Kidney (tissue), 14 donors: ENCODE measurements around the gene ACP2. TPM values are rescaled to one million over a fixed set of nuclear protein-coding genes. Genes with fewer than 3 reads are reported as not detected.
A peak's percentile ranks its signal among the peaks of the same experiment; 100 is the strongest.

Experiments used
- DNase-seq, 5 donors: peaks; one replicate each; pipeline ENCODE4 v3.0.0-alpha.2; 2013 to 2020
- FAIRE-seq: peaks from 2 replicates; lab custom pipeline; 2012; peaks lifted over from hg19 to GRCh38; lab: Jason Lieb, UNC
- H3K27ac ChIP-seq, 2 donors: one replicate each; pipeline ENCODE4 v1.7.0; 2013; ENCODE audit warnings: low read depth in 2 of 2, low read length in 2 of 2, inconsistent platforms in 1 of 2
- H3K27me3 ChIP-seq: one replicate; pipeline ENCODE4 v1.7.1; 2013; ENCODE audit warnings: low read length, inconsistent platforms; ENCODE audit not compliant: control insufficient read depth, insufficient read depth
- H3K36me3 ChIP-seq, 3 donors: one replicate each; pipeline versions ENCODE4 v1.7.0 to v1.7.1; 2013; ENCODE audit warnings: low read length in 3 of 3, control low read depth in 1 of 3, inconsistent platforms in 1 of 3; ENCODE audit not compliant: insufficient read depth in 3 of 3, control insufficient read depth in 2 of 3
- H3K4me1 ChIP-seq, 3 donors: one replicate each; pipeline versions ENCODE4 v1.7.0 to v1.7.1; 2013; ENCODE audit warnings: low read length in 3 of 3, inconsistent platforms in 1 of 3, low read depth in 1 of 3; ENCODE audit not compliant: control insufficient read depth in 2 of 3, insufficient read depth in 2 of 3
- H3K4me3 ChIP-seq, 3 donors: one replicate each; pipeline versions ENCODE4 v1.7.0 to v1.8.1; 2013; ENCODE audit warnings: low read length in 3 of 3, control low read depth in 1 of 3, inconsistent platforms in 1 of 3
- H3K9ac ChIP-seq, 3 donors: one replicate each; pipeline versions ENCODE4 v1.7.0 to v1.7.1; 2013; ENCODE audit warnings: low read length in 3 of 3, control low read depth in 1 of 3, inconsistent platforms in 1 of 3
- H3K9me3 ChIP-seq, 3 donors: one replicate each; pipeline versions ENCODE4 v1.7.0 to v1.7.1; 2013; ENCODE audit warnings: low read length in 3 of 3, control low read depth in 1 of 3, inconsistent platforms in 1 of 3; ENCODE audit not compliant: control insufficient read depth in 2 of 3, insufficient read depth in 1 of 3
- CTCF ChIP-seq: IDR thresholded peaks from 3 replicates; pipeline ENCODE4 v1.5.1; 2012; ENCODE audit warnings: mild to moderate bottlenecking, moderate library complexity, borderline replicate concordance; ENCODE audit not compliant: insufficient read depth; ENCODE audit errors: extremely low read depth
- intact Hi-C: fragments of 100-400 bp; cut with DNase I; formaldehyde crosslinking; loops from one replicate; pipeline ENCODE4 v1.11.1; 2022
- polyA plus RNA-seq: library from polyadenylated mRNA; stranded (reverse); fragments of 350-450 nt; fragmentation: Illumina TruSeq; extraction: RNeasy Lipid Tissue Mini Kit (QIAGEN cat#74804); gene quantifications from one replicate; pipeline ENCODE4 v1.2.3, GENCODE V29; 2014; ENCODE audit warnings: low read depth, low replicate concordance; ENCODE audit not compliant: insufficient read depth
- total RNA-seq: library from RNA; stranded (reverse); fragmentation: NEBNext Ultra II Directional; extraction: Animal tissue kit (Norgen Biotek cat#: 25700); gene quantifications from one replicate; pipeline ENCODE4 v1.2.1, GENCODE V29; 2021
- donor health status: control.
- donor health status: control.
- donor health status: control.
- donor health status: control.
- donor health status: control.
- donor health status: DM: yes; HTN: yes; CAD: no.
- donor health status: Normal renal cell carcinoma (clear cell type).

Gene ACP2
- total and polyA plus RNA-seq, 2 donors from 2014 or later, result 45.1 to 72.7 TPM

- intact Hi-C loops, result no loop called here
- DNase-seq (no peak), FAIRE-seq (no peak)
- no peaks in the 10 kb centered on the region for H3K27me3 ChIP-seq
- TF ChIP-seq CTCF, result no peak
- H3K36me3 ChIP-seq, result peaks cover 2 to 15% (median 10%) of the 10 kb centered on the region in 3 donors
- peaks cover 8 to 24% (median 14%) of the 10 kb centered on the region in 3 donors for H3K4me1 ChIP-seq
- peak overlapping the region in 2 of 3 donors; percentile 77 to 79 for H3K4me3 ChIP-seq
- H3K9me3 ChIP-seq, result no peaks in the 10 kb centered on the region
- H3K9ac ChIP-seq, result peak overlapping the region in 1 of 3 donors; percentile 49
- H3K27ac ChIP-seq, result no peak overlapping the region
Observed at GRCh38 chr11:47271328-47271727, 22.7 kb upstream of the ACP2 start.

GRCh38 chr11:47270331-47271271 lies 22.0 kb upstream of the ACP2 start:
- FAIRE-seq (no peak), DNase-seq (peak in 3 of 5 donors; percentile 32 to 88 (median 34))
- intact Hi-C loops, result no loop called here

GRCh38 chr11:47269829-47270305 lies 21.3 kb upstream of the ACP2 start, which contains the start of gene MADD:
Gene MADD, plus strand, starts transcription at chr11:47270133.
- intact Hi-C loops, result no loop called here
- Histone ChIP-seq H3K9me3 (no peaks in the 10 kb centered on the region), H3K4me1 (peaks cover 8 to 26% (median 14%) of the 10 kb centered on the region in 3 donors), H3K9ac (peak within 1 kb of the TSS; percentile 55 to 78 (median 69)), H3K4me3 (peak within 1 kb of the TSS; percentile 79 to 81 (median 79)), H3K27me3 (no peaks in the 10 kb centered on the region), H3K36me3 (peaks cover 0 to 3% (median 0%) of the 10 kb centered on the region in 3 donors), H3K27ac (peak within 1 kb of the TSS; percentile 91 to 93)
- DNase-seq, result peak in 4 of 5 donors; percentile 83 to 96 (median 88)
- FAIRE-seq, result no peak
- TF ChIP-seq CTCF, result no peak

More at GRCh38 chr11:47270331-47271271, 22.0 kb upstream of the ACP2 start:
- H3K27ac ChIP-seq, result peak overlapping the region; percentile 91 to 93
- peaks cover 0 to 8% (median 3%) of the 10 kb centered on the region in 3 donors for H3K36me3 ChIP-seq
- peak overlapping the region in 2 of 3 donors; percentile 49 to 78 for H3K9ac ChIP-seq
- no peaks in the 10 kb centered on the region for H3K9me3 ChIP-seq
- peaks cover 8 to 24% (median 14%) of the 10 kb centered on the region in 3 donors for H3K4me1 ChIP-seq
- H3K4me3 ChIP-seq, result peak overlapping the region; percentile 62 to 79 (median 79)
- no peaks in the 10 kb centered on the region for H3K27me3 ChIP-seq
- no peak for TF ChIP-seq CTCF
